ENCODE results near the gene FOXF2. TPM values are rescaled to one million over a fixed set of nuclear protein-coding genes. Genes with fewer than 3 reads are reported as not detected.

The FOXF2 gene
- total RNA-seq, 1 experiment from 2014 or later, result 48.2 TPM

DNA sequence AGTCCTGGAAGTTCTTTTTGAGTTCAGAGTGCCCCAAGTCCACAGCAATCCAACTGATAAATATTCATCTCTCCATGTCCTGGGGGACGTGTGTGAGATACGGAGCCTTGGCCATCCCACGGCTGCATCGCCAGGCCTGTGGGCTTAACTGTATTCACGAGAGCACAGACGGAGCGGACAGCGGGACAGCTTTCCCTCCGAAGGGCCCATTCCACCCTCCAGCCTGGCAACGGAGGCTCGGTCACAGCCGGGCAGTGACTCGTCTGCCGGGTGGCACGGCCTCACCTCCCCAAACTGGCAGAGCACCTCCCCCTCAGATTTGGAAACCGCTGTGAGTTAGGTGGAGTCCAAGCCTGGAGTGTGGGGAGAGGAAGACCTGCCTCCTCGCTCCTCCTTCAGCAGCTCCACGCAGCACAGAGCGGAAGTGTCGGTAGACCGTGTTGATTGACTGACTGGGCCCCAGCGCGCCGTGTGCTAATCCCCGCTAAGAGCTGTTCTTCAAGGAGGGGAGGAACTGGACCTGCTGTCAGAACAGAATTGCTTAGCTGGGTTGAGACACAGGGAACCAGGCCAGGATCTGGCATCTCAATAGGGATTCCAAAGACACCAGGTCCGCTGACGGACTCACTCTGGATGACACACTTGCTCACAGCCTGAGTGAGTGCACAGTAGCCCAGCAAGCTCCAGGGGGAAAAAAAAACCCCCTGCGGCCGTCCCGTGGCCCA, 10.9 kb downstream of the FOXF2 start:
- H3K9me3 ChIP-seq (replicated peaks), result no peaks in the 10 kb centered on the region

DNA sequence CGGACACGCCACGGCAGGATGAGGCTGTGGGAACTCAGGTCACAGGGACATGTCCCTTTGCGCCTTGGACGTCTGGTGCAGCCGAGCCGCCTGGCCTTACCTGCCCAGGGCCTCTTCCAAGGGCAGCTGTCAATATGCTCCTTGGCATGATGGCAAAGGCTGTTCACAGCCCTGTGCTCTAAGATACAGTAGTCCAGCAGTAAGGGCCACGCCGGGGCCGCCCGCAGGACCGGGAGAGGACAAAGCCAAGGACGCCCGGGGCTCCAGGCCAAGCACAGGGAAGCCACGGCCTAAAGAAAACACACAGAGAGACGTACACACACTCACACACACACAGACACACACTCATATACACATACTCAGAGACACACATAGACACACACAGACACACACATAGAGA, 13.0 kb downstream of the FOXF2 start:
- no peak for DNase-seq (ENCODE audit: low read depth in 1 of 2, low spot score in 2 of 2)
- Histone ChIP-seq H3K4me1 (replicated peaks) (peaks cover 37% of the 10 kb centered on the region), H3K9me3 (replicated peaks) (no peaks in the 10 kb centered on the region), H3K27me3 (replicated peaks) (no peaks in the 10 kb centered on the region), H3K27ac (no peak overlapping the region), H3K36me3 (peaks cover 27% of the 10 kb centered on the region), H3K4me3 (no peak overlapping the region)

More for the DNA sequence above, 10.9 kb downstream of the FOXF2 start:
- H3K36me3 ChIP-seq, result peaks cover 45% of the 10 kb centered on the region
- H3K27me3 ChIP-seq (replicated peaks), result no peaks in the 10 kb centered on the region
- H3K4me3 ChIP-seq, result no peak overlapping the region
- H3K27ac ChIP-seq, result no peak overlapping the region
- DNase-seq (ENCODE audit: low read depth in 1 of 2, low spot score in 2 of 2), result no peak
- H3K4me1 ChIP-seq (replicated peaks), result peaks cover 36% of the 10 kb centered on the region

DNA sequence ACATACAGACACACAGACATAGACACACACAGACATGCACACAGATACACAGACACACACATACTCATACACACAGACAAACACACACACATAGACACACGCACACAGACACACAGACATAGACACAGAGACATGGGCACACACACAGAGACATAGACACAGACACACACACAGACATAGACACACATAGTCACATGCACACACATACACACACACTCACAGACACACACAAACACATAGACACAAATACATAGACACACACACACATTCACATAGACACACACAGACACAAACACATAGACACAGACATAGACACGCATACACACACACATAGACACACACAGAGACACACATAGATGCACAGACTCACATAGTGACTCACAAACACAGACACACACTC, 13.5 kb downstream of the FOXF2 start:
- Histone ChIP-seq H3K9me3 (replicated peaks) (no peaks in the 10 kb centered on the region), H3K4me3 (no peak overlapping the region), H3K4me1 (replicated peaks) (peaks cover 40% of the 10 kb centered on the region), H3K27me3 (replicated peaks) (no peaks in the 10 kb centered on the region), H3K27ac (no peak overlapping the region), H3K36me3 (peaks cover 22% of the 10 kb centered on the region)
- DNase-seq (ENCODE audit: low read depth in 1 of 2, low spot score in 2 of 2), result no peak

DNA sequence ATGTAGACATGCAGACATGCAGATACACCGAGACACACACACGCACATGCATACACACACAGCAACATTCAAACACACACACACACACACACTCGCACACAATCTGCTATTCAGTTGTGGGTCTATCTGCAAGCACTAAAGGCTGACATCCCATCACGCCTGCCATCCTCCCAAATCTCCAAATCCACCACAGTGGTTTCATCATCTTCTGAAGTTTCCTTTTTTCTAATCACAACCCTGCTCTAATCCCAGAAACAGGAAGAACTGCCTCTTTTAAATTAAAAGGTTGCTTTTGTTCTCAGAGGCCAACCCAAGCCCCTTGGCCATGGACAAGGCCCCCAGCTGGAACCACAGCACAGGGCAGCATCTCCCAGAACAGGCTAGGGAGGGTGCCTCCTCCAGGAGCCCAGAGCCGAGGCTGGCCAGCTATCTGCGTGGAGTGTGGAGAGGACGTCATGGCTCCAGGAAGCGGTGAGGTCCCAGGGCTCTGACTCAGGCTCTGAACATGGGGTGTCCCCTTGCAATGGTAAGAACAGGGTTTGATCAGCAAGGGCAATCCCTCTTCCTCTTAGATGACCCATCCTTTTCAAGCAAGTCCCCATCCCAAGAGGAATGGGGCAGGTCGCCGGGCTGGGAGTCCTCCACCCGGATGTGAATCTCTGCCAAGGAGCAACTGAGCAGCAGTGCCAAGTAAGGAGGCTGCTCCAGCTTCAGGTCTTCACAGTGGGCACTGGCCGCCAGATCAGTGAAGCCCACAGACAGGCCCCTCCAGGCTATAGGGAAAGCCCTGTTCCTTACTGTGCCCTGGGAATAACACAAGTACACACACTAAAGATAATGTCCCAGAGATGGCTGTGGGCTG, 14.7 kb downstream of the FOXF2 start:
- peaks cover 10% of the 10 kb centered on the region; the same call in 1 of the 2 replicates for H3K36me3 ChIP-seq
- no peaks in the 10 kb centered on the region for H3K27me3 ChIP-seq (replicated peaks)
- H3K9me3 ChIP-seq (replicated peaks), result no peaks in the 10 kb centered on the region
- no peak for DNase-seq (ENCODE audit: low read depth in 1 of 2, low spot score in 2 of 2)
- H3K4me1 ChIP-seq (replicated peaks), result peaks cover 34% of the 10 kb centered on the region
- H3K27ac ChIP-seq, result no peak overlapping the region
- no peak overlapping the region for H3K4me3 ChIP-seq

DNA sequence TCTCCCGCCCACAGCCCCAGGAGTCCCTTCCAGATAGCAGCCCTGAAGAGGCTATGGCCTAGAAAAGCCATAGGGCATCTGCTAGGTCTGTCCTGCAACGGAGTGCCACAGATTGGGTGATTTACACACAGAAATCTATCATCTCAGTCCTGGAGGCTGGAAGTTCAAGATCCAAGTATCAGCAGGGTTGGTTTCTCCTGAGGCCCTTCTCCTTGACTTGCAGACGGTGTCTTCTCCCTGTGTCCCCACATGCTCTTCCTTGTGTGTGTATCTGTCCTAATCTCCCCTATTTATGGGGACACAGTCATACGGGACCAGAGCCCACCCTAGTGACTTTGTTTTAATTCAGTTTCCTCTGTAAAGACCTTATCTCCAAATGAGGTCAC, 15.3 kb downstream of the FOXF2 start:
- H3K36me3 ChIP-seq, result peaks cover 10% of the 10 kb centered on the region; the same call in 1 of the 2 replicates
- H3K4me1 ChIP-seq (replicated peaks), result peaks cover 32% of the 10 kb centered on the region
- H3K4me3 ChIP-seq, result no peak overlapping the region
- no peak overlapping the region for H3K27ac ChIP-seq
- DNase-seq (ENCODE audit: low read depth in 1 of 2, low spot score in 2 of 2), result no peak
- H3K27me3 ChIP-seq (replicated peaks), result no peaks in the 10 kb centered on the region
- no peaks in the 10 kb centered on the region for H3K9me3 ChIP-seq (replicated peaks)

DNA sequence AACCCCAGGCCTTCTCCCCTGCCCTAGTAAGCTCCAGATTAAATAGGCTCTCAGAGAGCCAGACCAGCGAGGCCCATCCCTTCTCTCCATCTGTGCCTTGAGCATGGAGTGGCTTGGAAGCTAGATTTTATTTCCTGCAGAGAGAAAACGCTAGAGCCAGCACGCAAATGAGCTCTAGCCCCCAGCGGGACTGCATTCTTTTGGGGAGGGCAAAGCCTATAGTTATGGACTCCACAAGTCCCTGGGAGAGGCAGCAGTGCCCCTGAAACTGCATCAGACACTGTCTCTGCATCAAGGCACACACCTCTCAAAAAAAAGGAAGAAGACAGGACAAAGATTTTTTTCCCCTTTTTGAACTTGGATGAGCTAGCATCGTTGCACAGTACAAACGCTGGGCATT, 15.8 kb downstream of the FOXF2 start:
- H3K4me1 ChIP-seq (replicated peaks), result peaks cover 32% of the 10 kb centered on the region
- no peak overlapping the region for H3K4me3 ChIP-seq
- no peaks in the 10 kb centered on the region for H3K9me3 ChIP-seq (replicated peaks)
- no peak for DNase-seq (ENCODE audit: low read depth in 1 of 2, low spot score in 2 of 2)
- no peak overlapping the region for H3K27ac ChIP-seq
- no peaks in the 10 kb centered on the region for H3K27me3 ChIP-seq (replicated peaks)
- H3K36me3 ChIP-seq, result peaks cover 8% of the 10 kb centered on the region; the same call in 1 of the 2 replicates

DNA sequence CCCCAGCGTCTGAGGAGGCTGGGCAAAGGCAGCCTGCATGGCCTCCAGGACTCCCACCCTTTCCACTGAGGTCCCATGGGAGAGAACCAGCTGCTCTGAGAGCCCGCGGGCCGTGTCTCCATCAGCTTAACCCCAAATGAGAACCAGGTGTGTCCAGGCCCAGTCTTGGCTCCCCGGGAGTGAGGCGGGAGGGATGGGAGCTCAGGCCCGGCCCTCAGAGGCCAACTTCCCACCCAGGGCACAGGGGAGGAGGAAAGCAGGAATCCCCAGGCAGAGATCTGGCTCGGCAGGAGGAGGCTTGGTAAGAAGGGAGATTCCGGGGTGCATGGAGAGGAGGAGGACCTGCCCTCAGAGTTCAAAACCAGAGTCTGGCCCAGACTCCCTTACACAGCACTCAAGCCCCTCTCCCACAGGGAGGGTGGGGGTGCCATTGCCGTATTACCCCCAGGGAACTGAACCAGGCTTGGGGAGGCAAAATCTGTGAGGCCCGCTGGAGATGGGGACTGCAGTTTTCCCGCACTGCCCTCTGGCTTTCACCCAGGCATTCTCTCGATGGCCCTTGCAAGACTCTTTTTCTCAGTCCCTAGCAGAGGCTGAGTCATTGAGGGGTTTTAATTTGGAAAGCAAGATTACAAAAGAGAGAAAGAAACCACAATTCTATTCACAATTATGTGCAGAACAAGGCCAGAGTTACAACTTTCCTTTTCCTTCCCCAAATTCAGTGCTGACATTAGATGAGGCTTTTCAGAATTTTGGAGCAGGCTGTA, 17.1 kb downstream of the FOXF2 start:
- no peak overlapping the region for H3K4me3 ChIP-seq
- no peaks in the 10 kb centered on the region for H3K27me3 ChIP-seq (replicated peaks)
- peak; percentile 74 to 82 for DNase-seq (ENCODE audit: low read depth in 1 of 2, low spot score in 2 of 2)
- peaks cover 7% of the 10 kb centered on the region; the same call in 1 of the 2 replicates for H3K36me3 ChIP-seq
- H3K4me1 ChIP-seq (replicated peaks), result peaks cover 32% of the 10 kb centered on the region
- H3K27ac ChIP-seq, result peak overlapping the region; percentile 56
- no peaks in the 10 kb centered on the region for H3K9me3 ChIP-seq (replicated peaks)

DNA sequence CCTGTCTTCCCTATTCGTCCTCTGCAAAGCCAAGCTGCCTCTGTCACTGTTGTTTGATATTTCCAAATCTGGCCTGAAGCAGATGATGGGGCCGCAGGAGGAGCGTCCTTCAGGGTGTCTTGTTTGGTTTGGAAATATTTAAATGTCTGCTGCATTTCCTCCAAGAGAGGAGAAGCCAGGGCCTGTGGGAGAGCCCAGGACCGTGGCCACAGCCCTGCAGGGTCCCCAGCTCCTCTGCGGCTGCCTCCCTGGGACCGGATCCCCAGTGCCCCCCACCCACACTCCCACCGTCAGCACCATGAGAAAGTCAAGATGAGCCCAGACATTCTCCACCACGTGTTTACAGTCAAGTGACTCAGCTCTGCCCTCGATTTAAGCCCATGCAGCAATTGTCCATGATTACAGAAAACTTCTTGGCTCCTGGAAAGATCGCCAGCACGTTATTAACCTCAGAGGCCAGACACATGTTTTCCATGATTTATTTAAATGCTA, 18.2 kb downstream of the FOXF2 start:
- DNase-seq (ENCODE audit: low read depth in 1 of 2, low spot score in 2 of 2), result peak; percentile 60 to 65

DNA sequence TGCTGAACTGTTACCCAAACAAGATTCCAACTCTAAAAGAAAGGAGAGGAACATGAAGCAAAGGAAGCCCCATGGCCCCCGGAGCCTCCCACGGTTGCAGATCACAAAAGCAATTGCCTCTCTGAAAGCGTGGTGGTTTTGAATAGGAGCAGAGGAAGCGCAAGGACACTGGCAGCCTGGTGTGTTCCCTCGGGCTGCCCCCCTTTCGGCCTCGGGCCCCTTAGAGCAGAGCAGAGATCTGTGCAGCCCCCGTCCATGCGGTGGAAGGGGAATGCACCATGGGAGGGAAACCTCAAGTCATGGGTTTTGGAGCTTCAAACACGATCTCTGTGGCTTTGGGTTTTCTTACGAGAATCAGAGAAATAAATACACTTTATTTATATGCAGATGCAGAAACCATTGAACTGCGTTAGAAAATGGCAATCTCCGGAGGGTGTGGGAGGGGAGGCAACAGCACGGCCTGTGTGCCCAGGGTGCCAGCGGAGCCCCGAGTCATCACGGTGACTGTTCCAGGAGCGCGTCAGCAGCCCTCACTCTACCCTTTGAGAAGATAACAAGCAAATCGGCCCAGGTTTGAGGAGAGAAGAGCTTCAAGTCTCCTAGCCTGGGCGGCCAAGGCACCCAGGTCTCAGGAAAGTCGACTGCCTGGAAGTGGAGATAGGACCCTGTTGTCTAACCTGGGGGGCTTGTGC, 20.5 kb downstream of the FOXF2 start:
- H3K36me3 ChIP-seq, result no peaks in the 10 kb centered on the region
- H3K4me1 ChIP-seq (replicated peaks), result peaks cover 29% of the 10 kb centered on the region
- no peaks in the 10 kb centered on the region for H3K9me3 ChIP-seq (replicated peaks)
- no peak overlapping the region for H3K4me3 ChIP-seq
- H3K27ac ChIP-seq, result no peak overlapping the region
- peak in 1 of 2 experiments; percentile 32 for DNase-seq (ENCODE audit: low read depth in 1 of 2, low spot score in 2 of 2)
- no peaks in the 10 kb centered on the region for H3K27me3 ChIP-seq (replicated peaks)

More for the DNA sequence above, 18.2 kb downstream of the FOXF2 start:
- no peak overlapping the region for H3K4me3 ChIP-seq
- no peaks in the 10 kb centered on the region for H3K27me3 ChIP-seq (replicated peaks)
- peaks cover 7% of the 10 kb centered on the region; the same call in 1 of the 2 replicates for H3K36me3 ChIP-seq
- H3K27ac ChIP-seq, result peak overlapping the region; percentile 56
- H3K4me1 ChIP-seq (replicated peaks), result peaks cover 32% of the 10 kb centered on the region
- H3K9me3 ChIP-seq (replicated peaks), result no peaks in the 10 kb centered on the region

DNA sequence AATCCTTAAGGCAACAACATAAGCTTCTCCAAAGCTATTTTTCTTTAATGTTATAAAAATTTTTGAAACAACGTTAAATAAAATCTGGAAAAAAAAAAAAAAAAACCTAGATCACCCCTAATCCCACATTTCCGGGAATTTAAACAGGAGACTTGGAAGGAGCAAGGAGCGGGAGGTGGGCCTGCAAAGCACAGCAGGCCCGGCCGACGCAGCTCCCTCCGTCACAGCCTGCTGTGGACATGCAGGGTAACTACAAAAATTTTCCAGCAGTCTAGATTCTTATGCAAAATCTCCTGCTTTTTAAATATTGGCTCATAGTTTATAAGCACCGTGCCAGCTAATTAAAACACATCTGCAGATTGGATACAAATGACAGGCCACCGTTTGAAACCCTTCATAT, 23.5 kb downstream of the FOXF2 start:
- no peaks in the 10 kb centered on the region for H3K36me3 ChIP-seq
- no peaks in the 10 kb centered on the region for H3K9me3 ChIP-seq (replicated peaks)
- peak in 1 of 2 experiments; percentile 5 for DNase-seq (ENCODE audit: low read depth in 1 of 2, low spot score in 2 of 2)
- no peak overlapping the region for H3K27ac ChIP-seq
- peaks cover 31% of the 10 kb centered on the region for H3K4me1 ChIP-seq (replicated peaks)
- no peaks in the 10 kb centered on the region for H3K27me3 ChIP-seq (replicated peaks)
- no peak overlapping the region for H3K4me3 ChIP-seq

DNA sequence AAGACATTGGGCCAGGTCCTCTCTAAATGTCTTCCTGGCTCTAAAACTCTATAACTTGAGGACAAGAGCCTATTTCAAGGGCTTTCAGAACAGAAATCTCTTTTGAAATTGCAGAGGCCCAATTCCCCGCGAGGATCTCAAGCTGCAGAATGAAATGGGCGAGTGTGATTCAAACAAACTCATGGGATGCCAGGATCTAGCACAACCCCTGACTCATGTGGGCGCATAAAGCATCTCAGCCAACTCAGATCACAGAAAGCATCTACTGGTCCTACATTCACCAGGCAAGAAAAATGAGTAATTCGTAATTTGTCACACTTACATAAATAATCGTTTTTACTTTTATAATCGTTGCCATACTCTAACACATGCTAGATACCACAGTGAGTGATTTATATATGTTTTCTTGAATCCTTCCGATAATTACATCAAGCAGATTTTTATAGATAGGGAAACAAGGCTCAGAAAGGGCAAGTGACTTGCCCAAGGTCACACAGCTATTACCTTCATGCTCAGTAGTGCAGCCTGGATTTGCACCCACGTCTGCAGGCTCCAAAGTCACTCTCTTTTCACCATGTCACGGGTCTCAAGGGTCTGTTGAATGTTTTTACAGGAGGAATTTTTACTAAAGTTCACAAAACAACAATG, 26.2 kb downstream of the FOXF2 start:
- Histone ChIP-seq H3K27ac (peak overlapping the region; percentile 50; the same call in 1 of the 2 replicates), H3K9me3 (replicated peaks) (no peaks in the 10 kb centered on the region), H3K4me1 (replicated peaks) (peaks cover 39% of the 10 kb centered on the region), H3K36me3 (no peaks in the 10 kb centered on the region), H3K4me3 (no peak overlapping the region), H3K27me3 (replicated peaks) (no peaks in the 10 kb centered on the region)
- DNase-seq (ENCODE audit: low read depth in 1 of 2, low spot score in 2 of 2), result peak in 1 of 2 experiments; percentile 36

DNA sequence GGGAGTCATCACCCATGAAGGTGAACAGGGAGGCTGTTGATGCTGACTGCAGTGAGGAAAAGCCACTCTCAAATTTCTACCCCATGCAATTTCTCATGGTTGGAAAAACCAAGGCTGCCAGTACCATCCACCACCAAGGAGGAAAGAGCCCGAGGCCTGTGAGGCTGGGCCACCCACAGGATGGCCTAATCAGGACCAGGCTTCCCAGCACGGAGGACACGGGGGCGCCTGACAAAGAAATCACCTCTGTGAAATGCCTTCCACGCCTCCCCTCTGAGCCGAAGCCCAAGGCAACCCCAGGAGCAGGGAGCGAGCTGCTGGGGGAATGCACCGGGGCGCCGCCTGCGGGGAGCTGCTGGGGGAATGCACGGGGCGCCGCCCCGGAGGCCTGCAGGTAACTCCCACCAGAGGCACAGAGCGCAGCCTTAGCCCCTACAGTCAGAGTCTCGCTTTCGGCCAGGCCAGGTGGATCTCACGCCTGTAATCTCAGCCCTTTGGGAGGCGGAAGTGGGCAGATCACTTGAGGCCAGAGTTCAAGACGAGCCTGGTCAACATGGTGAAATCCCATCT, 26.9 kb downstream of the FOXF2 start:
- peak overlapping the region; percentile 50 for H3K27ac ChIP-seq
- peaks cover 39% of the 10 kb centered on the region for H3K4me1 ChIP-seq (replicated peaks)
- H3K27me3 ChIP-seq (replicated peaks), result no peaks in the 10 kb centered on the region
- no peaks in the 10 kb centered on the region for H3K9me3 ChIP-seq (replicated peaks)
- no peaks in the 10 kb centered on the region for H3K36me3 ChIP-seq
- no peak overlapping the region for H3K4me3 ChIP-seq
- DNase-seq (ENCODE audit: low read depth in 1 of 2, low spot score in 2 of 2), result peak; percentile 76 to 77

Measured in SJSA1 (cell line).